Head of caudate nucleus (tissue), 42 donors: ENCODE results near the gene SLC51A.
"Not testable (repeated sequence)": the region's sequence is repeated elsewhere in the genome, so short reads cannot be mapped to it uniquely, and the experiment has no call there.

Experiments
- DNase-seq, 42 donors: peaks; one replicate each; pipeline versions ENCODE4 v3.0.0 to v3.0.0-alpha.2; 2020 to 2021; ENCODE audit warnings: mixed read lengths in 7 of 42
- intact Hi-C: fragments of 100-400 bp; cut with DNase I; formaldehyde crosslinking; loops from one replicate; pipeline ENCODE4 v1.15.0; 2022

SLC51A gene

GRCh38 chr3:196227629-196228493 lies 11.5 kb downstream of the SLC51A start:
- intact Hi-C loops = no loop called here
- no peak for DNase-seq

GRCh38 chr3:196232154-196232881 lies 16.0 kb downstream of the SLC51A start:
- DNase-seq = no peak
- intact Hi-C loops = no loop called here

GRCh38 chr3:196232882-196233251 lies 16.5 kb downstream of the SLC51A start:
- peak in 3 of 42 donors; percentile 18 to 67 (median 50) for DNase-seq
- intact Hi-C loops = no loop called here

- DNase-seq = no peak
- intact Hi-C loops = no loop called here
These were observed 19.3 kb downstream of the SLC51A start for GRCh38 chr3:196235452-196236122.

GRCh38 chr3:196236223-196236622 lies 19.9 kb downstream of the SLC51A start:
- DNase-seq = no peak
- intact Hi-C loops = no loop called here

GRCh38 chr3:196237203-196237602 lies 20.9 kb downstream of the SLC51A start:
- DNase-seq = no peak
- intact Hi-C loops = no loop called here

DNA sequence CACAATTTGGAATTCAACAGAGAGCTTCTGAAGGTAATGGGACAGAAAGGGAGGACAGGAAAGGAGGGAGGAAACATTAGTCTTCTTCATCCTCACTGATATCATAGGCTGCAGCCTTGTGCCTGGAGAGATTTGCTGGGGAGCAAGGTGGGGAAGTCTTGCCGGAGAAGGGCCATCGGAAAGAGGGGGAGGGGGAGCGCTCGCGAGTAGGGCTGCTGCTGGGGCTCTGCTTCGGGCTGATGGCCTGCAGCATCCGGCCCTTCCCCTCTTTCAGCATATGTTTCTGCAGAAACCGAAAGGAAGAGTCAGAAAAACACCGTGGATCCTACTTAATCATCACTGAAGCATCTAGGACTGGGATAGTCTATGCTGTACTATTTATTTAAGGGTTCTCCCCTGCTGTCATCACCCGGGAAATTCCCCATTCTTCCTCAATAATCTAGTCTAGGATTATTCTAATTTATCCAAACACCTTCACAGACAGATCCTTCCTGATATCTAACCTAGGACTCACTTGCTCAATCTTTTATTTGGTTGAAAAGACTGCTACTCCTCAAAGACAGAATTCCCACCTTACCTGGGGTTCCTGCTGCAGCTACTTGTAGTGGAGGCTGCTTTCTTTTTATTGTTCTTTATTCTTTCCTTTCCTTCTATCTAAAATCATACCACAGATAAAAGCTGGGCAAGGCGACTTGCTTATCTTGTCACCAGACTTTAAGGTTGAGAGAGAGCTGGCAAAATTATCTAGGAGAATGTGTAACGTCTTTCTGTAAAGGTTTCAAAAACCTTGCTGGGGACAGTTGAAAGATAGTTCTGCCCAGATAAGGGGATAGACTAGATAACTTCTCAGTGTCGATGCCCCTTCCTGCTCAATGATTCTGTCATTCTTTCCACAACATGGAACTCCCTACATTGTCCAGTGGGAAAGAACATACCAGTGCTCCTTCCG lies 22.6 kb downstream of the SLC51A start:
- no peak for DNase-seq
- intact Hi-C loops = no loop called here

DNA sequence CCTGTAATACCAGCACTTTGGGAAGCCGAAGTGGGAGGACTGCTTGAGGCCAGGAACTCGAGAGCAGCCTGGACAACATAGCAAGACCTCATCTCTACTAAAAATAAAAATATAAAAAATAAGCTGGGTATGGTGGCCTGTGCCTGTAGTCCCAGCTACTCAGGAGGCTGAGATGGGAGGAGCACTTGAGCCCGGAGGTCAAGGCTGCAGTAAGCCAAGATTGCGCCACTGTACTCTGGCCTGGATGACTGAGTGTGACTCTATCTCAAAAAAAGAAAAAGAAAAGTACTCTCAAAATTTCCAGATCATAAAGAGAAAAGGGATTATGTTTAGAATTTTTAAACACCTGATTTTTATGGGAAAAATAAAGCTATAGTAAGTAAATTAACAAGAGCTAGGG lies 24.1 kb downstream of the SLC51A start:
- intact Hi-C loops = no loop called here
- DNase-seq = no peak

DNA sequence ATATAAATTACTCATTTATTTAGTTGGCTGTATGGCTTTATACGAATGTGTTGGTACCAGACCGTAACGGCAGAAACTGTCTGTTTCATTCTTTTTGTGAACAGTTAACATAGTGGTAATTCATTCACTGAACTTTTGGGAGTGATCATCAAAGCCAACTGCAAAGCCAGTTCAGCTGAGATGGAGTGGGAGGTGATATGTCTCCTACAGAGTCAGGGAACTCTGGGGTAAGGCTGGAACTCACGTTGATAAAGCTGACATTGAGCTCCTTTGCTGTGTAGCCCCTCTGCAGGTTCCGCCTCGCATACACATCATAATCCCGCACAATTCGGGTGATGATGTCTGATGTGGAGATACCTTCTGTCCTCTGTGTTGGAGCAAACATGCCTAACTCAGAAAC lies 25.4 kb downstream of the SLC51A start:
- peak in 3 of 42 donors; percentile 23 to 57 (median 52) for DNase-seq
- intact Hi-C loops = no loop called here

DNA sequence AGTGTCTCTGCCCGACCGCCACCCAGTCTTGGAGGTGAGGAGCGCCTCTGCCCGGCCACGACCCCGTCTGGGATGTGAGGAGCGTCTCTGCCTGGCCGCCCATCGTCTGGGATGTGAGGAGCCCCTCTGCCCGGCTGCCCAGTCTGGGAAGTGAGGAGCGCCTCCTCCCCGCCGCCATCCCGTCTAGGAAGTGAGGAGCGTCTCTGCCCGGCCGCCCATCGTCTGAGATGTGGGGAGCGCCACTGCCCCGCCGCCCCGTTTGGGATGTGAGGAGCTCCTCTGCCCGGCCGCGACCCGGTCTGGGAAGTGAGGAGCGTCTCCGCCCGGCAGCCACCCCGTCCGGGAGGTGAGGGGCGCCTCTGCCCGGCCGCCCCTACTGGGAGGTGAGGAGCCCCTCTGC lies 27.8 kb downstream of the SLC51A start:
- DNase-seq, intact Hi-C loops: not testable (repeated sequence)

- DNase-seq = no peak
- intact Hi-C loops = no loop called here
These were observed 30.4 kb downstream of the SLC51A start for GRCh38 chr3:196246612-196247308.

- intact Hi-C loops = loop anchor here (10.0 kb wide), 1 partner anchor 253 kb away; the partner anchor contains the start of gene RNF168
- no peak for DNase-seq
These were observed 35.6 kb downstream of the SLC51A start for GRCh38 chr3:196251918-196252317.

- intact Hi-C loops = loop anchor here (10.0 kb wide), 1 partner anchor 250 kb away; the partner anchor contains the start of gene RNF168
- no peak for DNase-seq
These were observed 38.3 kb downstream of the SLC51A start for GRCh38 chr3:196254376-196255283.

DNA sequence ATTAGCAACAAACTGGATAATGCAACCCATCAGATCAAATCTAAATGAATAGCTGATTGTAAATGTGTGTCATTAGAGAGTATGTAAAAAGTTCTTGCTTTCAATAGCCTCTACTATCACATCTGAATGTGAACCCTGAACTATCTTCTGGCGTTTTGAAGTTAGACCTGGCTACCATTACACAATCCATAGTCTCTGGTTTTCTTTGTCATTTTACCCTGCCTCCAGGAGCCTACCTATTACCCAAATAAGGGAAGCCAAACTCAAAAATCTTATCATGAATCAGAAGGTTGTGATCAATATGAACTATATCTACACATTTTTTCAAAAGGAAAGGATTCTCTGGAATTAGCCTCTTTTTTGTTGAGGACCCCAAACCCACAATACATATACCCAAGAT lies 39.4 kb downstream of the SLC51A start:
- intact Hi-C loops = loop anchor here (10.0 kb wide), 1 partner anchor 249 kb away; the partner anchor contains the start of gene RNF168
- no peak for DNase-seq

DNA sequence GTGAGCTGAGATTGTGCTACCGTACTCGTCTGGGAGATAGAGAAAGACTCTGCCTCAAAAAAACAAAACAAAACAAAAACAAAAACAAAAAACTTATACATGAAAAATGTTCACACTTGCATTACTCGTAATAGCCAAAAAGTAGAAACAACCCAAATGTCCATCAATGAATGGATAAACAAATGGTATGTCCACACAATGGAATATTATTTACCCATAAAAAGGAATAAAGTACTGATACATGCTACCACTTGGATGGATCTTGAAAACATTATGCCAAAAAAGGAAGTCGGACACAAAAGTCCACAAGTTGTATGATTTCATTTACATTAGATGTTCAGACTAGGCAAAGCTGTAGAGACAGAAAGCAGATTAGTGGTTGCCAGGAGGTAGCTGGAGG lies 44.5 kb downstream of the SLC51A start:
- DNase-seq = no peak
- intact Hi-C loops = no loop called here

DNA sequence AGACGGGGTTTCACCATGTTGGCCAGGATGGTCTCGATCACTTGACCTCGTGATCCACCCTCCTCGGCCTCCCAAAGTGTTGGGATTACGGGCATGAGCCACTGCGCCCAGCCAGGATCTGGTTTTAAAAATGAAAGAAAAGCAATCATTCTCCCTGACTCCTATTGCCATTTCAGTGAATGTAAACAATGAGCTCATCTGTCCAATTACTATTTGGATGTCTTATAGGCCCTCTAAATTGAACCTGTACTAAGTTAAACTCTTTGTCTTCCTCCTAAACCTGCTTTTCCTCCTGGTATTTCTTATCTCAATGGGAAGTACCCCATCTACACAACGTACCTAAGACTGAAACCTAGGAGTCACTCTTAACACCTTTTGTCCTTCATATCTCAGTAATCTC lies 47.5 kb downstream of the SLC51A start:
- intact Hi-C loops = no loop called here
- no peak for DNase-seq
